ENCODE measurements around the gene SPATS2.
"Not testable (repeated sequence)": the region's sequence is repeated elsewhere in the genome, so short reads cannot be mapped to it uniquely, and the experiment has no call there.

Gene SPATS2

GRCh38 chr12:49349266-49349665 lies 18.0 kb upstream of the SPATS2 start:
- DNase-seq (ENCODE audit: low read depth in 2 of 3, low spot score in 1 of 3): no peak

- no peak for DNase-seq (ENCODE audit: low read depth in 2 of 3, low spot score in 1 of 3)
Measured at GRCh38 chr12:49352351-49352750, 14.9 kb upstream of the SPATS2 start.

- no peak for DNase-seq (ENCODE audit: low read depth in 2 of 3, low spot score in 1 of 3)
Measured at GRCh38 chr12:49355913-49356312, 11.3 kb upstream of the SPATS2 start.

- DNase-seq (ENCODE audit: low read depth in 2 of 3, low spot score in 1 of 3): no peak
Measured at GRCh38 chr12:49357103-49357678, 10.1 kb upstream of the SPATS2 start.

- peak in 1 of 3 donors; percentile 56 for DNase-seq (ENCODE audit: low read depth in 2 of 3, low spot score in 1 of 3)
Measured at GRCh38 chr12:49358483-49359141, 8.7 kb upstream of the SPATS2 start.

- DNase-seq (ENCODE audit: low read depth in 2 of 3, low spot score in 1 of 3): no peak
Measured at GRCh38 chr12:49359671-49360070, 7.6 kb upstream of the SPATS2 start.

- DNase-seq (ENCODE audit: low read depth in 2 of 3, low spot score in 1 of 3): no peak
Measured at GRCh38 chr12:49362077-49362476, 5.2 kb upstream of the SPATS2 start.

GRCh38 chr12:49364989-49365388 lies 2.3 kb upstream of the SPATS2 start:
- no peak for DNase-seq (ENCODE audit: low read depth in 2 of 3, low spot score in 1 of 3)

- DNase-seq (ENCODE audit: low read depth in 2 of 3, low spot score in 1 of 3): no peak
Measured at GRCh38 chr12:49365542-49365941, 1.7 kb upstream of the SPATS2 start.

- no peak for DNase-seq (ENCODE audit: low read depth in 2 of 3, low spot score in 1 of 3)
Measured at GRCh38 chr12:49366096-49366651, 1.1 kb upstream of the SPATS2 start.

GRCh38 chr12:49366652-49367380 lies 446 bp upstream of the SPATS2 start:
- peak; percentile 83 to 90 (median 86) for DNase-seq (ENCODE audit: low read depth in 2 of 3, low spot score in 1 of 3)

- no peak for DNase-seq (ENCODE audit: low read depth in 2 of 3, low spot score in 1 of 3)
Measured at GRCh38 chr12:49368240-49368600, 958 bp downstream of the SPATS2 start.

GRCh38 chr12:49369411-49370145 lies 2.3 kb downstream of the SPATS2 start:
- DNase-seq (ENCODE audit: low read depth in 2 of 3, low spot score in 1 of 3): no peak

- DNase-seq (ENCODE audit: low read depth in 2 of 3, low spot score in 1 of 3): no peak
Measured at GRCh38 chr12:49370539-49370938, 3.3 kb downstream of the SPATS2 start.

GRCh38 chr12:49375406-49375805 lies 8.1 kb downstream of the SPATS2 start:
- DNase-seq (ENCODE audit: low read depth in 2 of 3, low spot score in 1 of 3): no peak

GRCh38 chr12:49377386-49377785 lies 10.1 kb downstream of the SPATS2 start:
- DNase-seq (ENCODE audit: low read depth in 2 of 3, low spot score in 1 of 3): no peak

- not testable (repeated sequence) for DNase-seq (ENCODE audit: low read depth in 2 of 3, low spot score in 1 of 3)
Measured at GRCh38 chr12:49380184-49380583, 12.9 kb downstream of the SPATS2 start.

- DNase-seq (ENCODE audit: low read depth in 2 of 3, low spot score in 1 of 3): peak; percentile 25 to 52 (median 39)
Measured at GRCh38 chr12:49388682-49389386, 21.6 kb downstream of the SPATS2 start.

GRCh38 chr12:49389387-49389703 lies 22.1 kb downstream of the SPATS2 start:
- DNase-seq (ENCODE audit: low read depth in 2 of 3, low spot score in 1 of 3): no peak

GRCh38 chr12:49397000-49397399 lies 29.7 kb downstream of the SPATS2 start:
- no peak for DNase-seq (ENCODE audit: low read depth in 2 of 3, low spot score in 1 of 3)

- no peak for DNase-seq (ENCODE audit: low read depth in 2 of 3, low spot score in 1 of 3)
Measured at GRCh38 chr12:49400304-49400703, 33.0 kb downstream of the SPATS2 start.

Data from stimulated activated CD4-positive, alpha-beta T cell treated with anti-CD3 and anti-CD28 coated beads, Interleukin-12 subunit alpha, Interleukin-12 subunit beta, amount 100 ng/mL, for 48 hours (primary cell).